OCI-LY1 (cell line): Measurements from ENCODE around the gene RGS4.

Experiments
- CTCF ChIP-seq: fragments of 200-600 bp; sonication (generic), shearing (Covaris generic); IDR thresholded peaks from 2 replicates; pipeline ENCODE4 v1.5.1; 2017; ENCODE audit warnings: mild to moderate bottlenecking, antibody characterized with exemption, low read length, moderate library complexity, mixed read lengths
- EZH2 ChIP-seq: fragments of 200-600 bp; sonication (generic), shearing (Covaris generic); IDR thresholded peaks from 2 replicates; pipeline ENCODE4 v1.8.0; 2017; ENCODE audit warnings: borderline replicate concordance, mixed run types, mild to moderate bottlenecking, antibody characterized with exemption, low read length, moderate library complexity, mixed read lengths

- TF ChIP-seq CTCF (no peak), EZH2 (no peak)
These were observed 13.6 kb upstream of the RGS4 start for GRCh38 chr1:163055531-163055930.
